PC-9 (cell line): Measurements from ENCODE around the gene NIPSNAP3A.

Experiments used
- CTCF ChIP-seq: fragments of 200-600 bp; sonication (generic); conservative IDR thresholded peaks from 2 replicates; pipeline ENCODE4 v1.6.1; 2017; ENCODE audit warnings: mixed run types, antibody characterized with exemption, mild to moderate bottlenecking, moderate library complexity
- EZH2 ChIP-seq: fragments of 200-600 bp; sonication (generic); IDR thresholded peaks from 2 replicates; pipeline ENCODE4 v1.8.0; 2017; ENCODE audit warnings: antibody characterized with exemption, low read depth

- TF ChIP-seq EZH2 (no peak), CTCF (no peak)
These were observed 36.6 kb downstream of the NIPSNAP3A start for GRCh38 chr9:104784098-104784497.
